ENCODE results near the gene GAB2.

Gene GAB2

GRCh38 chr11:78351193-78351592 is 66.4 kb downstream of the GAB2 start:
- DNase-seq (ENCODE audit: extremely low read depth, low read depth): no peak
- no peak for TF ChIP-seq CTCF (IDR thresholded peaks at IDR 0.05; ENCODE audit: low read depth, low read length, missing control alignments)
- H3K4me3 ChIP-seq (replicated peaks; ENCODE audit: low read depth, low read length): no peak overlapping the region

GRCh38 chr11:78350646-78351165 is 66.9 kb downstream of the GAB2 start:
- H3K4me3 ChIP-seq (replicated peaks; ENCODE audit: low read depth, low read length): no peak overlapping the region
- TF ChIP-seq CTCF (IDR thresholded peaks at IDR 0.05; ENCODE audit: low read depth, low read length, missing control alignments): no peak
- DNase-seq (ENCODE audit: extremely low read depth, low read depth): no peak

- no peak for DNase-seq (ENCODE audit: extremely low read depth, low read depth)
- no peak overlapping the region for H3K4me3 ChIP-seq (replicated peaks; ENCODE audit: low read depth, low read length)
- TF ChIP-seq CTCF (IDR thresholded peaks at IDR 0.05; ENCODE audit: low read depth, low read length, missing control alignments): no peak
Measured at GRCh38 chr11:78350091-78350645, 67.5 kb downstream of the GAB2 start.

GRCh38 chr11:78349624-78350023 is 68.0 kb downstream of the GAB2 start:
- no peak overlapping the region for H3K4me3 ChIP-seq (replicated peaks; ENCODE audit: low read depth, low read length)
- DNase-seq (ENCODE audit: extremely low read depth, low read depth): no peak
- no peak for TF ChIP-seq CTCF (IDR thresholded peaks at IDR 0.05; ENCODE audit: low read depth, low read length, missing control alignments)

GRCh38 chr11:78349114-78349513 is 68.5 kb downstream of the GAB2 start:
- no peak for DNase-seq (ENCODE audit: extremely low read depth, low read depth)
- no peak overlapping the region for H3K4me3 ChIP-seq (replicated peaks; ENCODE audit: low read depth, low read length)
- TF ChIP-seq CTCF (IDR thresholded peaks at IDR 0.05; ENCODE audit: low read depth, low read length, missing control alignments): no peak

- no peak for TF ChIP-seq CTCF (IDR thresholded peaks at IDR 0.05; ENCODE audit: low read depth, low read length, missing control alignments)
- no peak overlapping the region for H3K4me3 ChIP-seq (replicated peaks; ENCODE audit: low read depth, low read length)
- no peak for DNase-seq (ENCODE audit: extremely low read depth, low read depth)
Measured at GRCh38 chr11:78347956-78348355, 69.7 kb downstream of the GAB2 start.

- DNase-seq (ENCODE audit: extremely low read depth, low read depth): no peak
- H3K4me3 ChIP-seq (replicated peaks; ENCODE audit: low read depth, low read length): no peak overlapping the region
- TF ChIP-seq CTCF (IDR thresholded peaks at IDR 0.05; ENCODE audit: low read depth, low read length, missing control alignments): no peak
Measured at GRCh38 chr11:78346799-78347198, 70.8 kb downstream of the GAB2 start.
